Ectodermal cell (in vitro differentiated cells): ENCODE results near the gene UBQLN1. TPM values are rescaled to one million over a fixed set of nuclear protein-coding genes. Genes with fewer than 3 reads are reported as not detected.
"Not testable (repeated sequence)": the region's sequence is repeated elsewhere in the genome, so short reads cannot be mapped to it uniquely, and the experiment has no call there.

Experiments used
- H3K27ac ChIP-seq: 2 replicates; pipeline ENCODE4 v1.7.0; 2013; ENCODE audit warnings: mild to moderate bottlenecking, low read depth, low read length; ENCODE audit not compliant: insufficient read depth, poor library complexity, severe bottlenecking
- H3K27me3 ChIP-seq: 2 replicates; pipeline ENCODE4 v1.7.0; 2013; ENCODE audit warnings: mild to moderate bottlenecking, low read length; ENCODE audit not compliant: insufficient read depth, control insufficient read depth, poor library complexity, severe bottlenecking
- H3K36me3 ChIP-seq: one replicate; pipeline ENCODE4 v1.7.0; 2013; ENCODE audit warnings: low read length; ENCODE audit not compliant: control insufficient read depth, insufficient read depth
- H3K4me1 ChIP-seq: one replicate; pipeline ENCODE4 v1.7.0; 2013; ENCODE audit warnings: low read length; ENCODE audit not compliant: control insufficient read depth, insufficient read depth
- H3K4me3 ChIP-seq: 2 replicates; pipeline ENCODE4 v1.7.0; 2013; ENCODE audit warnings: low read depth, low read length, control low read depth; ENCODE audit not compliant: insufficient read depth
- H3K9me3 ChIP-seq: 2 replicates; pipeline ENCODE4 v1.7.0; 2013; ENCODE audit warnings: mild to moderate bottlenecking, low read length, moderate library complexity; ENCODE audit not compliant: control insufficient read depth
- WGBS, 2 experiments: methylation state at CpG; one replicate each; pipeline ENCODE4 v1.1.7; 2013; ENCODE audit warnings: missing lambda C conversion rate in 2 of 2; 5-methylcytosine and 5-hydroxymethylcytosine counted together
- polyA plus RNA-seq, 4 experiments: library from polyadenylated mRNA; stranded (reverse); fragments of 50-300 nt; gene quantifications; one replicate each; pipeline ENCODE4 v1.2.3, GENCODE V29; 2013

UBQLN1 gene
- polyA plus RNA-seq (2013, experiment 1 of 4) = 128 TPM
- polyA plus RNA-seq (2013, experiment 2 of 4) = 116 TPM
- polyA plus RNA-seq (2013, experiment 3 of 4) = 108 TPM
- 121 TPM for polyA plus RNA-seq (2013, experiment 4 of 4)

DNA sequence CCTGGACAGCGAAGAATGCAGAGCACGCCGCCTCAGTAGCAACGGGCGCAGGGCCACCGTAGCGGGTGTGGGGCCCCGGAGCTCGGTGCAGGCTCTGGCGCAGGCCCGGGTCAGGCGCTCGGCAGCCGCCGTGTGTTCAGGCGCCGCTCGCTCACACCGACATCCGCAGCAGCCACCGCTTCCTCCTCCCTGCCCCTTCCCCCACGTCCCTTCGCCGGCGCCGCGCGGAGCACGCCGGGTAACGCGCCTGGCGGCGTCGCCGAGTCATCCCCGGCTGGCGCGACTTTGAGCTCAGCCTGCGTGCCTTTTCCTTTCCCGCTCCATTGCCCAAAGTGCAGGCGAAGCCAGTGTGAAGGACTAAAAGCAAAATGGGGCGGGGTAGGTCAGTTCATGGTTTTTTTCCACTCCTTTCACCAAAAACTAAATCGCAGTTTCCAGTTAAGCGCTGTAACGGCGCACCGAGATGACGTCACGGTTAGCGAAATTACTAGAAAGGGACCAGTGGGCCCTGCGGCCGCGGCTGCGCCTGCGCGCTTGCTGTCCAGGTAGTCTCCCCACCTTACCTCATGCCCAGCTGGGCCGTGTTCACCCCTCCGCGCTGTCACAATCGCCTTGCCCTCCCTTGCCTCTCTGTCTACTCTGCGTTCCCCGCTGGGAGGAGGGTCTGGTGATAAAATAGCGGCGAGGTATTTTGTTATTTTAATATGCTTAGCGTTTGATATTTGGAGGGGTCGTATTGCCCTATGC, at the start of gene UBQLN1:
Gene UBQLN1 (minus strand): TSS at position 191 of the 747 bp plus-strand sequence. CDS start 279 bp downstream, outside the sequence.
- Histone ChIP-seq H3K4me3 (peak within 1 kb of the TSS; percentile 63), H3K36me3 (peaks cover 8% of the 10 kb centered on the region), H3K4me1 (peaks cover 3% of the 10 kb centered on the region), H3K9me3 (no peaks in the 10 kb centered on the region), H3K27ac (peak within 1 kb of the TSS; percentile 96), H3K27me3 (no peaks in the 10 kb centered on the region)
- WGBS, 2 experiments = 0% methylated on average over 67 of the region's 67 CpGs

DNA sequence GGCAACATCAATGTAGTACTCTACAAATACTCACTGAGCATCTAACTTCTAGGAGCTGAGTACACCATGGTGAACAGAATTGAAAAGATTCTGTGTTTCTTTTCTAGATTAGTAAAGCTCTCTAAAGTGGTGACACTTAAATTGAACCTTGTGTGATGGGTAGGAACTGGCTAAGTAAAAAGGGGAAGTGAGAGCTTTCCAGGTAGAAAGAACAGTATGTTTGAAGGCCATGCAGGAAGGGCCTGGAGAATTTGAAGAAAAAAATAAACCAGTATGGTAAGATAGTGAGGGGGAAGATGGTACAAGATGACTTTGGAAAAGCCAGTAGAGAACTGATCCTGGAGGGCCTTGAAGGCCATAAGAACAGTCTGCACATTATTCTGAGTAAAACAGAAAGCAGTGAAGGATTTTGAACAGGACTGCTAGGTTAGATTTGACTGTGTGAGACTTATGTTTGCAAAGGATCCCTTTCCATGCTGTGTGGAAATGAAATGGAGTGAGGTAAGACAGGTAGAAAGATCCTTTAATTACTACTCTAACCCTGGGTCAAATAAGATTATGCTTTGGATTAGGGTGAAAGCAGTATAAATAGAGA, 46.7 kb upstream of the UBQLN1 start:
- Histone ChIP-seq H3K4me1 (no peaks in the 10 kb centered on the region), H3K27ac (no peak overlapping the region), H3K27me3 (no peaks in the 10 kb centered on the region), H3K4me3 (no peak overlapping the region), H3K9me3 (no peaks in the 10 kb centered on the region), H3K36me3 (no peaks in the 10 kb centered on the region)

DNA sequence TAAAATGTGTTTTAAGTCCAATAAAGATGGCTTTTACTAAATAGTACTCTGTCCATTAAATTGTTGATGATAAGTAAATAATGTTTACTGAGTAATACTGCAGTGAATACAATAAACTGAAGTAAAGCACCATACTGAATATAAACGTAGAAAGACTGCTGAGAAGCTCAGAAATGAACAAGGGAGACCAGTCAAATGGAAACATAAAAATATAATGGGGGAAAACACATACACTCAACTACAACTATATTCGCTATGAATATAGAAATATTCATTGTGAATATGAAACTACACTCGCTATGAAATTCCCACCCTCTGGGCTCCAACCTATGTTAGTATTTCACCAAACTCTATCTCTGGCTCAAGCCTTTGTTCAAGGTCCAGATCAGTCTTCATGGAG, 41.9 kb upstream of the UBQLN1 start:
- 90 to 93% methylated on average over 1 of the region's 3 CpGs for WGBS, 2 experiments
- H3K4me1 ChIP-seq = no peaks in the 10 kb centered on the region
- no peak overlapping the region for H3K27ac ChIP-seq
- no peak overlapping the region for H3K4me3 ChIP-seq
- no peaks in the 10 kb centered on the region for H3K36me3 ChIP-seq
- H3K9me3 ChIP-seq = no peaks in the 10 kb centered on the region
- no peaks in the 10 kb centered on the region for H3K27me3 ChIP-seq

DNA sequence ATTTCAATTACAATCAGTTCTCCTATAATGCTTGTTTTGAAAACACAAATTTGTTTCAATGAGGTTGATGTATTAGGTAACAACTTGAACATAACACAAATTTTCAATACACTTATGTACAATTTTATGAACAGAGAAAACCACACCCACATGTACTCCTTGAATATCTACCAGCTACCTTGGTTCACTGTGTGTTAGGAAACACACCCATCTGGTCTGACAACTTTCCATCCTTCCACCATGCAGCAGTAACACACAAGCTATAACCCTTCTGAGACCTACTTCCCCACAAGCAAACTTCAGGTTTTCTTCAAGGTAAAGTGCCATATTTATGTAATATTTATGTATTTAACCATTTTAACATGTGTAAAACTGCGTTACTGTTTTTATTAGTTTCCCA, 36.4 kb upstream of the UBQLN1 start:
- WGBS, 2 experiments = 83% methylated on average over 1 of the region's 1 CpG; no CpG with 5 or more reads in 1 of the 2 experiments
- H3K4me3 ChIP-seq = no peak overlapping the region
- H3K27me3 ChIP-seq = no peaks in the 10 kb centered on the region
- no peaks in the 10 kb centered on the region for H3K4me1 ChIP-seq
- H3K9me3 ChIP-seq = no peaks in the 10 kb centered on the region
- no peaks in the 10 kb centered on the region for H3K36me3 ChIP-seq
- no peak overlapping the region for H3K27ac ChIP-seq

DNA sequence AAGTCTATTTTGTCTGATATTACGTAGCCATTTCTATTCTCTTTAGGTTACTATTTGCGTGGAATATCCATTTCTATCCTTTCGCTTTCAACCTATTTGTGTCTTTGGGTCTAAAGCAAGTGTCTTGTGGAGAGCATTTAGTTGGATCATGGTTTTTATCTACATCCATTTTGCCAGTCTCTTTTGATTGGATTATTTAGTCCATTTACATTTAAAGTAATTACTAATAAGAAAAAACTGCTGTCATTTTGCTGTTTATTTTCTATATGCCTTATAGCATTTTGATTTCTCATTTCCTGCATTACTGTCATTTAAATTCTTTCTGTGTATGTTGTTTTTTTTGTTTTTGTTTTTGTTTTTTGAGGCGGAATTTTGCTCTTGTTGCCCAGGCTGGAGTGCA, 26.0 kb upstream of the UBQLN1 start:
- no peaks in the 10 kb centered on the region for H3K9me3 ChIP-seq
- no peak overlapping the region for H3K4me3 ChIP-seq
- WGBS, 2 experiments = 92 to 94% methylated on average over 4 of the region's 4 CpGs
- H3K4me1 ChIP-seq = no peaks in the 10 kb centered on the region
- no peaks in the 10 kb centered on the region for H3K27me3 ChIP-seq
- H3K27ac ChIP-seq = no peak overlapping the region
- H3K36me3 ChIP-seq = peaks cover 3% of the 10 kb centered on the region

DNA sequence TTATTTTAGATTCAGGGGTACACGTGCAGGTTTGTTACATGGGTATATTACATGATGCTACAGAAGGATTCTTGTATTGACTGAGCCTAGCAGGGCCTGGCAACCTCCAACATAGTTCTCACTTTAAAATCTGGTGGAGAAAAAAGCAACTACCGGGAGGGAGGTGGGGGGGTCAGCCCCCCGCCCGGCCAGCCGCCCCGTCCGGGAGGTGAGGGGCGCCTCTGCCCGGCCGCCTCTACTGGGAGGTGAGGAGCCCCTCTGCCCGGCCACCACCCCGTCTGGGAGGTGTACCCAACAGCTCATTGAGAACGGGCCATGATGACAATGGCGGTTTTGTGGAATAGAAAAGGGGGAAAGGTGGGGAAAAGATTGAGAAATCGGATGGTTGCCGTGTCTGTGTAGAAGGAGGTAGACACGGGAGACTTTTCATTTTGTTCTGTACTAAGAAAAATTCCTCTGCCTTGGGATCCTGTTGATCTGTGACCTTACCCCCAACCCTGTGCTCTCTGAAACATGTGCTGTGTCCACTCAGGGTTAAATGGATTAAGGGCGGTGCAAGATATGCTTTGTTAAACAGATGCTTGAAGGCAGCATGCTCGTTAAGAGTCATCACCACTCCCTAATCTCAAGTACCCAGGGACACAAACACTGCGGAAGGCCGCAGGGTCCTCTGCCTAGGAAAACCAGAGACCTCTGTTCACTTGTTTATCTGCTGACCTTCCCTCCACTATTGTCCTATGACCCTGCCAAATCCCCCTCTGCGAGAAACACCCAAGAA, 21.0 kb upstream of the UBQLN1 start:
- H3K27ac ChIP-seq, H3K9me3 ChIP-seq, H3K27me3 ChIP-seq, H3K4me3 ChIP-seq, H3K4me1 ChIP-seq, H3K36me3 ChIP-seq: not testable (repeated sequence)
- WGBS, 2 experiments = 96% methylated on average over 7 to 10 of the region's 22 CpGs

DNA sequence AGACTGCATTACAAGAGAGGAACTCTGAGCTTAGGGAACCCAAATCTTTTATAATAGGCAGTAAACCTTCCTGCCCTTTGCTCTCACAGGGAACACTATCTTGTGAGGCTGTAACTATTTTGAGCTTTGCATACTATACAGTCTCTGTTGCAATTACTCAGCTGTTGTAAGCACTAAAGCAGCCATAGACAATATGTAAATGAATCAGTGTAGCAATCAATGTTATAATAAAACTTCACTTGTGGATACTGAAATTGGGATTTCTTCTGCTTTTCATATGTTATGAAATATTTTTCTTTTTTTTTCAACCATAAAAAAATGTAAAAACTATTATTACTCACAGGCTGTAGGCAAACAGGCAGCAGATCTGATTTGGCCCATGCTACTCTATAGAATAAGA, 16.7 kb upstream of the UBQLN1 start:
- Histone ChIP-seq H3K9me3 (no peaks in the 10 kb centered on the region), H3K27me3 (no peaks in the 10 kb centered on the region), H3K4me3 (no peak overlapping the region), H3K36me3 (no peaks in the 10 kb centered on the region), H3K4me1 (no peaks in the 10 kb centered on the region), H3K27ac (no peak overlapping the region)

DNA sequence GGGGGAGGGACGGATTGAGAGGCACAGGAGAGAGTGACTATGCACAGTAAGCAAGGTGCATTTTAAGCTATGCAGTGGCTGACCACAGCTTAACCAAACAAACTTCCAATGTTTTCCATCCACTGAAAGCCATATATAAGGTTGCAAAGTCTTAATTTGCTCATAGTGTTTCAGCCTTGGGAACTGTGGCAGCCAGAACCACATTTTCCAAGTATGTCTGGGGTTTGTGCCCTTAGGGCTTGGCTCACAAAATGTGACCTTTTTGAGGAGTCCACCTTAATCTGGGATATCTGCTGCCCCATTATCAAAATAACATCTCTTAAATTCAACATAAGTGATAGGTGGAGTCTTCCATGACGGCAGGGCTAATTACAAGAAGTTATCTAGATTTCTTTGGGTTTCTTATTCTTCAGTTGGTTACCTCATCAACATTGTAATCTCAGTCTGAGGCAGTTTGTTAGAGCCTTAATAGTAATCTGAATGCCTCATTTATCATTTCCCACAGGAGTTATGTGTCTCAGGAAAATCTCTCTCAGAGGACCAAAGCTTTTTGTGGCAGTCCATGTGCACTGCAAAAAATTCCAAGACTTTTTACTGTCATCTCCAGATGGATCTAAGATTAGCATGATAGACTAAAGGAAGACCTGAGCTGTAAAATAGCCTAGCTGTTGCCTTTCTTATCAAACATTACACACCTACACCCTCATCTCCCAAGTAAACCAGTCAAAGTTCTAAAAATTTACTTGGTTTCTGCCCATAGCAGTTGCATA, 15.2 kb upstream of the UBQLN1 start:
- Histone ChIP-seq H3K36me3 (no peaks in the 10 kb centered on the region), H3K4me3 (no peak overlapping the region), H3K4me1 (no peaks in the 10 kb centered on the region), H3K9me3 (no peaks in the 10 kb centered on the region), H3K27ac (no peak overlapping the region), H3K27me3 (no peaks in the 10 kb centered on the region)
- WGBS, 2 experiments = 87 to 88% methylated on average over 1 to 2 of the region's 2 CpGs

DNA sequence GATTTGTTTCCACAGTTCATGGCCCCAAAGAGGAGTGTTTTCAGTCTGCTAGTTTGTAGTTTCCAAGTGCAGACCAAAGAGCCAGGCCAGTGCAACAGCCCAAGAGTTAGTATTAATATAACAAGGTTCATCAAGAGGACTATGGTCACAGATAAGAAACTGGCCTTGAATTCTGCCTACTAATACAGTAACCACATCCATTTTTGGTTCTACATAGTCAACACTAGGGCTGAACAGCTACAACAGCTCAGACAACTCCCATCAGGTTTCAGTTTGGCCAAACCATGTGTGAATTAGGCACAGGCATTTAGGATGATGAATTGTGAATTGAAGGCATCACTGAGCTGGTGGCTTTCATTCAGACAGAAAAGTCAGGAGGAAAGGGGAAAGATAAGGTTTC, 13.8 kb upstream of the UBQLN1 start:
- no peaks in the 10 kb centered on the region for H3K4me1 ChIP-seq
- no peak overlapping the region for H3K4me3 ChIP-seq
- H3K9me3 ChIP-seq = no peaks in the 10 kb centered on the region
- H3K36me3 ChIP-seq = no peaks in the 10 kb centered on the region
- H3K27ac ChIP-seq = no peak overlapping the region
- no peaks in the 10 kb centered on the region for H3K27me3 ChIP-seq

DNA sequence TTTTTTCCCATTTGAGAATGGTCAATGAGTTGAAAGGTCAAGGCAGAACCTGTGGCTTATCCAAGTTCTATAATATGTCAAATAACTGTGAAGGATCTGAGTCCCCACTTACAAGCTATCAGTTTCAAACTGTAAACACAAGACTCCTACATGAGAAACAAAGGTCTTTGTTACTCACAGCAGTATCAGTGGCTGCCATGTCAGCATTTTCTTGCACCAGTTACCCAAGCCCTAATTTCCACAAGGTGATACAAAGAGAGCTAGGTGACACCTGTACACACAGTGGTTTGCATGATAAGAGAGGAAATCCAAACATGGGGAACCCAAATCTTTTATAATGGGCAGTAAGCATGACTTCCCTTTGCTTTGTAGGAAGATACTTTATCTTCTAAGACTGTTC, 8.0 kb upstream of the UBQLN1 start:
- Histone ChIP-seq H3K27me3 (no peaks in the 10 kb centered on the region), H3K36me3 (no peaks in the 10 kb centered on the region), H3K9me3 (no peaks in the 10 kb centered on the region), H3K27ac (no peak overlapping the region), H3K4me1 (no peaks in the 10 kb centered on the region), H3K4me3 (no peak overlapping the region)
